Activated CD8-positive, alpha-beta memory T cell treated with anti-CD3 and anti-CD28 coated beads for 24 hours (primary cell): ENCODE results near the gene PIP4K2C.
A peak's percentile ranks its signal among the peaks of the same experiment; 100 is the strongest.

Experiments
- DNase-seq: peaks from one replicate; pipeline ENCODE4 v3.0.0-alpha.2; 2020

PIP4K2C gene

GRCh38 chr12:57590864-57591781 is at the start of gene PIP4K2C:
TSS of gene PIP4K2C (plus strand) at chr12:57591192. CDS start at chr12:57591290, 98 bp downstream.
- DNase-seq, result peak; percentile 91

- no peak for DNase-seq
These were observed 49.3 kb upstream of the PIP4K2C start for GRCh38 chr12:57541717-57542116.

GRCh38 chr12:57543581-57543980 is 47.4 kb upstream of the PIP4K2C start:
- DNase-seq, result no peak

- no peak for DNase-seq
These were observed 45.1 kb upstream of the PIP4K2C start for GRCh38 chr12:57545809-57546437.

DNA sequence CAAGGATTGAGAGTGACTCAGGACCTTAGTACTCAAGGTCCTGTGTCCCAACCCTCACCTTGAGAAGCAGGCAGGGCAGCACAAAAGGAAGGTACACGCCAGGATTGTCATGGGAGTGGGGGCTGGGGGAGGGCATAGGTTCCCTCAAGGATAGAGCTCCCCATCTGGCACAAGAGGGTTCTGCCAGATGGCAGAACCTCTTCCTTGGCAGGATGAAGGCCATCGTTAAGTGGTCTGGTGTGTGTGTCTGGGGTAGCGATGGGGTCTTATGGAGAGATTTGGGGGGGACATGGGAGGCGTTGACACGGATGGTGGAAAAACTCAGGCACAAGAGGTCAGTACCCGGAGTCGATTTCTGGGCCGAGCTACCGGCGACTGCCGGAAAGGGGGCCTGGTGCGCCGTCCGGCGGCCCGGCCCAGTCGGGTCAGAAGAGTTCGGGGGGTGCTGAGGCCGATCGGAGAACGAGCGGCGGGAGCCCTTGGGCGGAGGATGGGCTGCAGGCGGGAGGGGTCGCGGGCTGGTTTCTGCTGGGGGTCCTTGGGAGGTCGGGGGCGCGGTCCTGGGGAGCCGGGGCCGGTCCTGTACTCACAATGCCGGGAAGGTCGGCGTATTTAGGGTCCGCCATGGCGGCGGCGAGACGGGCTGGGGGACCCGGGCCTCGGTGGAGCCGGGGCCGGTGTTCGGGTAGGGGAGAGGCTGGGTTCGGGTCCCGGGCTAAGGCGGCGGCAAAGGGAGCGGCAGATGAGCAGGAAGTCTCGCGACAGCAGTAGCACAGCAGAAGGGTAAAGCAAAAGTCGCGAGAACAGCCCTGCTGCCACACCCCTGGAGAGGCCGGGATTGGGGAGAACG is 44.3 kb upstream of the PIP4K2C start, which contains the start of gene DCTN2:
Gene DCTN2 (minus strand): TSS at position 755 of the 850 bp plus-strand sequence. CDS start 129 bp downstream, at position 626.
- DNase-seq, result peak; percentile 94

- no peak for DNase-seq
These were observed 43.5 kb upstream of the PIP4K2C start for GRCh38 chr12:57547288-57548012.

DNA sequence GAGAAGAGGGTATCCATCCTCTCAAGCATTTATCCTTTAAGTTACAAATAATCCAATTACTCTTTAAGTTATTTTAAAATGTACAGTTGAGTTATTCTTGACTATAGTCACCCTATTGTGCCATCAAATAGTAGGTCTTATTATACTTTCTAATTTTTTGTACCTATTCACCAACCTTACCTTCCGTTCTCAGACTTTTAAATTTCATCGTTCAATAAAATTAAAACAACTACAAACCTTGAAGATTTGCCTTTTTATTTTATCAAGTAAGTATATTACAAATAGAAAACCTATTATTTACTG is 43.0 kb upstream of the PIP4K2C start:
- DNase-seq, result no peak

DNA sequence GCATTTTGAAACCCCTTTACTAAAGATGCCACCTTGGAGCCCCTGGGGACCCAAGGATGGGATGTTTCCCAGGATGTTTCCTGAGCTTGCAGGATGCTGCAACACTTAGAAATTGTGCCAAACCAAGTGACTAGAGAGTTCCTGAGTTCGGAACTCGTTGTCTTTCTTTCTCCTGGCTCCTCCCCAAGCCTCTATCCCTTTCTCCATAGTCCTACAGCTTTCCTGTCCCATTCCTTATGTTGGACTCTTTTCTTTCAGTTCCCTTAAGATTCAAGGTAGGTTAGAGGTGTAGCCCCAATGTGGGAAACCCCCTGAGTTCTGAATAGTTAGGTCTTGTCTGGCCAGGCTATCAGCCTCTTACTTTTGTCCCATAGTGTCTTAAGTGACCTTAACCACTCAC is 42.5 kb upstream of the PIP4K2C start:
- DNase-seq, result no peak

- no peak for DNase-seq
These were observed 41.6 kb upstream of the PIP4K2C start for GRCh38 chr12:57549203-57549908.

DNA sequence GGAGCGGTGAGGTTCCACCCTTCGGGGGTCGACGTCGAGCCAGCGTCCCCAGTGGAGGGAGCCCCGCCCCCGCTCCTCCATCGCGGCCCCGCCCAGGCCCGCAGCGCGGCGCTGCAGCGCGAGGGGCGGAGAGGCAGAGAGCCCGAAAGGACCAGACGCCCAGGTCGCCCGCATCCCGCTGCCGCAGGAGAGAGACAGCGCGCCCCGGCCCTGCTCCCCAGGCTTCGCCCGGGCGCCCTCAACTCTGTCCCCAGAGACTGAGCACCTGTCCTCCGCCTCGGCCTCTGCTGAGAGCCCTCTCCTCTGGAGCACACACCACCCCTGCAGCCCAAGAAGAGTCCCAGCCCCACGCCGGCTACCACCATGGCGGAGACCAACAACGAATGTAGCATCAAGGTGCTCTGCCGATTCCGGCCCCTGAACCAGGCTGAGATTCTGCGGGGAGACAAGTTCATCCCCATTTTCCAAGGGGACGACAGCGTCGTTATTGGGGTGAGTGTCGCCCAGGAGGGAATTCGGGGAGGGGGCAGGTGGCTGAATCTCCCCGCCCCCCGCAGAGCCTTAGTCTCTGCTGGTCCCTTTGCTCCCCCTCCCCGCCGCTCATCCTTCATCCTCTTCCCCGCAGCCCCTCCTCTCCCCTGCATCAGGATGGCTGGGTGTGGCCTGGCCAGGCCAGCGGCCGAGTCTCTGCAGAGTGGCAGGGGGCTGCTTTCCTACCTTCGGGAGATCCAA is 40.9 kb upstream of the PIP4K2C start, which contains the start of gene KIF5A:
Gene KIF5A (plus strand): TSS at position 136 of the 732 bp plus-strand sequence. CDS start 228 bp downstream, at position 364.
- peak; percentile 86 for DNase-seq

GRCh38 chr12:57550641-57551549 is 40.1 kb upstream of the PIP4K2C start:
- DNase-seq, result no peak

DNA sequence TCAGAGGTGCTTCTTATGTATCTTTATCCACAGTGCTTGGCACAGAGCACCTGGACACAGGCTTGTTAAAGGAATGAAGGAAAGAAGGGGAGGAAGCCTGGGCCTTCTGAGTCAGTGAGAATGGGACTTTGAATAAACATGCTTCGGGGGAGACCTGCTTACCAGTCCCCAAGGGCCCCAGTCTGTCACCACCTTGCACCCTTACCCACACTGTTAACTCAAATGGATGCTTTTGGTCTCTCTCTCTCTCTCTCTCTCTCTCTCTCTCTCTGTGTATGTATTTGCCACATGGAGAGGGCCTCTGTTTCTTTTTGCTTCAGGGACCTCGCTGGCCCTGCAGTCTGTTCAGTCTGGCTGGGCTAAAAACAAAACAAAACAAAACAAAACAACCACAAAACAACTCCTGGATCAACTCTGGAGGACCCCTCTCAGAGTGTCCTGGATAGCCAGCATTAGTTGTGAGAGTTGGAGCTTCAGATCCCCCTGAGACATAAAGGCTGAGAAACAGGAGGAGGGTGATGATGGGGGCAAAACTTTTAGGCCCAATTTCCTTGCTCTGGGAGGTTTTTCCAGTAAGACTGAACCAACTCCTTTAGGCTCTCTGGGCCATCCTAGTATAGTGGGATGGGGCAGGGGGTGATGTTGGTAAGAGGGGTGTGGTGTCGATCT is 39.2 kb upstream of the PIP4K2C start:
- no peak for DNase-seq

DNA sequence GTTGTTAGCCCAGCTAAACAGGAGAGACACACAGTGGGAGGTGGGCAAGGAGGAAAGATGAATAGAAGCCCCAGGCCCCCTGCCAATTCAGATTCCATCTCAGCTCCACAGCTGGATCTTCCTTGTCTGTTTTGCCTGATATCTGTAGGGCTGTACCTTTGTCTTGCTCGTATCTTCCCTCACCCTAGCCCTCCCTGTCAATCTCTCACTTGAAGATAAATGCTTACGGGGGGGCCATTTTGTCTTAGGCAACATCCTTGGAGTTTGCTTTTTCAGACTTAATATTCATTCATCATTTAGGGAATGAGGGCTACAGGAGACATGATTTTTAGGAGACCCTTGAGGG is 38.7 kb upstream of the PIP4K2C start:
- DNase-seq, result no peak

DNA sequence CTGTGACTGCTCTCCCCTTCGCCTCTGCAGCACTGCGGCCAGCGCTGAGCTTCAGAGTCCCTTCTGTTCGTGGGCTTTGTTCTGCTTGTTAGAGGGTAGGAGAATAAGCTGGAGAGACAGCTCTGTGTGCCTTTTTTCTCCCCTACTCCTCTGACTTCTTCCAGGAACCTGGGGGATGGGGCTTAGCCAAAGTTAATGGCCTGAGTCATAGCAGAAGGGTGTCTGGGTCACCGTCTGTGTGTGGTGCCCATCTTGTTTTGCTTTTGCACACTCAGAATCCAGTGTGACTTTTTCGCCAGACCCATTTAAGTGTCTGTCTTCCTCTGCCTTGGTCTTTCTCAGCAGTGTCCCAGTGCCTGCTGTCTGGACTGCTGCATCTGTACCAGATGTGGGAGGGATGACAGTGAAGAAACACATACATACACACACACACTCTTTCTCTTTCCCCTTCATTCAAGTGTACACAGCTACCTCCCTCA is 38.1 kb upstream of the PIP4K2C start:
- no peak for DNase-seq

DNA sequence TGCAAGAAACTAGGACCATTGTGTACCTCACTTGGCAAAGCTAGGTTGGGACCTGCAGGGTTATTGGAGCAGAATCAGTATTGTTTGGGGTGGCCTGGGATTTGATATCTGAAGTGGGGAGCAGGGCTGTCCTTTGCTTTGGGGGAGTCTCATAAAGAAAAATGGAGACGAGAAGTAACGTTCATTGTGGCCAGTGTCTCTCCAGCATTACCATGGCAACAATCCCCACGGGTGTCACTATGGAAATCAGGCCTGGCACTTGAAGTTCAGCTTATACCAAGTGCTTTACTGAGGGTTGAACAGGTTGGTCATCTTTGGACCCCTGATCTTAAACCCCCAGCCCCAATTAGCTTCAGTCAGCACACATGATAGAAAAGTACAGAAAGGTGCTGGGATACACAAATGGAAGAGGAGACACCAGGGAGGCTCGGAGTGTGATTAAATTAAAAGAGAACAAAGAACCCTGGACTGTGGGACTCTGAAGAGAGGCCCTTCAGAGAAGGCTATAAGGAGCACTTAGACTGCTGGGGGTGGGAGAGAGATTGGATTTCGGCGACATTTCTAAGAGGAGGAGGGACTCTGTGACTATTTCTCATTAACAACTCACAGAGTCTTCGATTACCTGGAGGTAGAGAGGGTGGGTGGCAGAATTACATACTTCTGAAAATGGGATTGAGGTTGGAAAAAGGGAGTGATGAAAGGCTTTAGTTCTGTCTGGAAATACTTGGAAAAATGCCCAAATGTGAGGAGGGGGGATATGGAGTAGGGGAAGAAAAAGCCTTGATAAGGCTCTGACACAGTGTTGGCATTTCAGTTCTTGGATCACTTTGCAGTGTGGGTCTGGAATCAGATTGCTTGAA is 37.4 kb upstream of the PIP4K2C start:
- DNase-seq, result no peak

- no peak for DNase-seq
These were observed 36.5 kb upstream of the PIP4K2C start for GRCh38 chr12:57554453-57554852.

- no peak for DNase-seq
These were observed 36.1 kb upstream of the PIP4K2C start for GRCh38 chr12:57554897-57555296.

DNA sequence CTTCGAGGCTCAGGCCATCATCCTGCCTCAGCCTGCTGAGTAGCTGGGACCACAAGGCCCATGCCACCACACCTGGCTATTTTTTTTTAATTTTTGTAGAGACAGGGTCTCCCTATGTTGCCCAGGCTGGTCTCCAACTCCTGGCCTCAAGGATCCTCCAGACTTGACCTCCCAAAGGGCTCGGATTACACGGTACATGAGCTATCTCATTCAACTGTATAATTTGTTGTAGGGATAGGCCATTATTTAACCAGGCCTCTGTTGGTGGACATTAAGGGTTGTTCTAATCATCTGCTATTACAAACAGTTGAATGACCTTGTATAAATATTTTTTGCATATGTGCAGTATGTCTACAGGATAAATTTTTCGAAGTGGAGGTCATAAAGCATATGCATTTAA is 32.1 kb upstream of the PIP4K2C start:
- DNase-seq, result no peak
